OCI-LY7 (cell line): ENCODE data around the gene DUOX1. TPM values are rescaled to one million over a fixed set of nuclear protein-coding genes. Genes with fewer than 3 reads are reported as not detected.

ENCODE experiments used
- BruUV-seq: library from RNA; stranded (reverse); fragments of 400-500 nt; replicated peaks from 2 replicates; lab custom pipeline; 2021; lab: Mats Ljungman, UMichigan
- CTCF ChIA-PET: fragments of 300-600 bp; sonication (Branson Sonifier 250); formaldehyde crosslinking; loops from one replicate; lab custom pipeline; 2022; ENCODE audit warnings: antibody characterized with exemption; ENCODE audit not compliant: unreplicated experiment; lab: Charles Lee
- POLR2A ChIA-PET: fragments of 300-600 bp; sonication (Branson Sonifier 250); formaldehyde crosslinking; loops from one replicate; lab custom pipeline; 2022; ENCODE audit warnings: antibody characterized with exemption; lab: Charles Lee
- DNase-seq: peaks from one replicate; pipeline ENCODE4 v3.0.0-alpha.2; 2015; ENCODE audit warnings: low spot score
- H2AFZ ChIP-seq: fragments of 200-600 bp; sonication (generic), shearing (Covaris generic); 2 replicates; pipeline ENCODE4 v1.6.1; 2014; ENCODE audit warnings: mild to moderate bottlenecking, antibody characterized with exemption, low read length, moderate library complexity
- H3K27ac ChIP-seq: fragments of 200-600 bp; sonication (generic); 2 replicates; pipeline ENCODE4 v1.5.1; 2014; ENCODE audit warnings: mixed run types, low read depth, mild to moderate bottlenecking, moderate library complexity, low read length, inconsistent platforms; ENCODE audit not compliant: poor library complexity, severe bottlenecking
- H3K36me3 ChIP-seq: fragments of 200-600 bp; sonication (generic); 2 replicates; pipeline ENCODE4 v1.6.1; 2014; ENCODE audit warnings: mild to moderate bottlenecking, antibody characterized with exemption, low read length, moderate library complexity, mixed read lengths; ENCODE audit not compliant: insufficient read depth
- H3K4me1 ChIP-seq: fragments of 200-600 bp; sonication (generic); 2 replicates; pipeline ENCODE4 v1.5.1; 2014; ENCODE audit warnings: mild to moderate bottlenecking, low read length; ENCODE audit not compliant: insufficient read depth, poor library complexity, severe bottlenecking
- H3K4me2 ChIP-seq: fragments of 200-600 bp; sonication (generic); 2 replicates; pipeline ENCODE4 v1.6.1; 2014; ENCODE audit warnings: mild to moderate bottlenecking, low read length
- H3K4me3 ChIP-seq: fragments of 200-600 bp; sonication (generic); 2 replicates; pipeline ENCODE4 v1.5.1; 2014; ENCODE audit warnings: mild to moderate bottlenecking, low read depth, low read length; ENCODE audit not compliant: poor library complexity, severe bottlenecking
- H3K79me2 ChIP-seq: fragments of 200-600 bp; sonication (generic); 2 replicates; pipeline ENCODE4 v1.6.1; 2016; ENCODE audit warnings: low read depth, mild to moderate bottlenecking, low read length, moderate library complexity, mixed read lengths; ENCODE audit not compliant: insufficient read depth
- H3K9me2 ChIP-seq: fragments of 200-600 bp; sonication (generic); 2 replicates; pipeline ENCODE4 v1.6.1; 2016; ENCODE audit warnings: mild to moderate bottlenecking, low read length, mixed read lengths; ENCODE audit not compliant: insufficient read depth
- H3K9me3 ChIP-seq: fragments of 200-600 bp; sonication (generic); 2 replicates; pipeline ENCODE4 v1.6.1; 2014; ENCODE audit warnings: mild to moderate bottlenecking, mixed run types, low read length, mixed read lengths
- H4K20me1 ChIP-seq: fragments of 200-600 bp; sonication (generic); 2 replicates; pipeline ENCODE4 v1.6.1; 2014; ENCODE audit warnings: mild to moderate bottlenecking, antibody characterized with exemption, low read length, moderate library complexity, mixed read lengths; ENCODE audit not compliant: insufficient read depth
- CTCF ChIP-seq: fragments of 200-600 bp; sonication (generic); conservative IDR thresholded peaks from 2 replicates; pipeline ENCODE4 v1.5.1; 2014; ENCODE audit warnings: mild to moderate bottlenecking, antibody characterized with exemption, low read length, moderate library complexity, mixed read lengths
- EZH2phosphoT487 ChIP-seq: fragments of 200-600 bp; sonication (generic); IDR thresholded peaks from 2 replicates; pipeline ENCODE4 v1.6.1; 2018; ENCODE audit warnings: low read depth, borderline replicate concordance, mild to moderate bottlenecking, mixed run types, antibody characterized with exemption, low read length, moderate library complexity, mixed read lengths
- intact Hi-C: fragments of 100-400 bp; cut with micrococcal nuclease; formaldehyde crosslinking; loops from one replicate; pipeline ENCODE4 v1.10.0; 2022; ENCODE audit not compliant: unreplicated experiment
- total RNA-seq, 2 experiments: library from RNA; depleted of rRNA in 1 of 2; stranded (reverse); fragments of >200 nt in 1 of 2; shearing (Covaris generic) in 1 of 2; gene quantifications; 2 replicates each; pipeline ENCODE4 v1.2.3, GENCODE V29; 2014 to 2022

Gene DUOX1
- total RNA-seq, 2 experiments from 2014 or later = not detected

GRCh38 chr15:45168286-45168685 is 38.5 kb downstream of the DUOX1 start:
- no TSS peak for BruUV-seq
- H3K9me3 ChIP-seq = no peaks in the 10 kb centered on the region
- CTCF ChIA-PET = interaction anchor here (0.9 kb wide), 1 partner anchor 33 kb away, joined by 3 read pairs; no protein-coding TSS in a partner anchor
- no peak overlapping the region for H3K4me3 ChIP-seq
- H2AFZ ChIP-seq = no peak overlapping the region
- intact Hi-C loops = loop anchor here (10.0 kb wide), 1 partner anchor 447 kb away; no protein-coding TSS in a partner anchor
- peaks cover 39% of the 10 kb centered on the region for H3K4me1 ChIP-seq
- H3K9me2 ChIP-seq = no peaks in the 10 kb centered on the region
- no peaks in the 10 kb centered on the region for H4K20me1 ChIP-seq
- no peaks in the 10 kb centered on the region for H3K79me2 ChIP-seq
- TF ChIP-seq EZH2phosphoT487 (no peak), CTCF (no peak)
- H3K4me2 ChIP-seq = peak overlapping the region; percentile 66; the same call in 1 of the 2 replicates
- DNase-seq = no peak
- POLR2A ChIA-PET = interaction anchor here (0.6 to 1.7 kb wide), 9 partner anchors 14 to 418 kb away, joined by 3 to 6 read pairs (median 3); partner anchors contain the start of gene BLOC1S6
- H3K36me3 ChIP-seq = no peaks in the 10 kb centered on the region
- H3K27ac ChIP-seq = no peak overlapping the region

- H4K20me1 ChIP-seq = no peaks in the 10 kb centered on the region
- H3K4me3 ChIP-seq = no peak overlapping the region
- ChIA-PET CTCF (interaction anchor here (0.7 to 0.9 kb wide), 2 partner anchors 29 to 32 kb away, joined by 3 read pairs; no protein-coding TSS in a partner anchor), POLR2A (interaction anchor here (0.6 to 1.7 kb wide), 10 partner anchors 11 to 418 kb away, joined by 3 to 7 read pairs (median 4); partner anchors contain the start of gene BLOC1S6)
- peaks cover 39% of the 10 kb centered on the region for H3K4me1 ChIP-seq
- no peaks in the 10 kb centered on the region for H3K9me3 ChIP-seq
- no peaks in the 10 kb centered on the region for H3K9me2 ChIP-seq
- no peaks in the 10 kb centered on the region for H3K79me2 ChIP-seq
- DNase-seq = no peak
- intact Hi-C loops = loop anchor here (10.0 kb wide), 1 partner anchor 446 kb away; no protein-coding TSS in a partner anchor
- no TSS peak for BruUV-seq
- H3K36me3 ChIP-seq = no peaks in the 10 kb centered on the region
- H3K4me2 ChIP-seq = peak overlapping the region; percentile 66
- peak overlapping the region; percentile 87; the same call in 1 of the 2 replicates for H2AFZ ChIP-seq
- TF ChIP-seq EZH2phosphoT487 (no peak), CTCF (no peak)
- peak overlapping the region; percentile 64 for H3K27ac ChIP-seq
Observed at GRCh38 chr15:45168751-45169551, 39.2 kb downstream of the DUOX1 start.
